ENCODE data around the gene IFI44L. TPM values are rescaled to one million over a fixed set of nuclear protein-coding genes. Genes with fewer than 3 reads are reported as not detected.

IFI44L gene
- total RNA-seq, 3 donors from 2014 or later (not counting 1 experiment from before 2014, with no cell fraction given) = 5.2 to 12.6 (median 6.7) TPM

- peaks cover 7% of the 10 kb centered on the region in 2 donors for H3K4me1 Mint-ChIP-seq
- Histone ChIP-seq H3K27me3 (ENCODE audit: control insufficient read depth, insufficient read depth, low read length) (no peaks in the 10 kb centered on the region), H3K27ac (ENCODE audit: low read length) (no peak overlapping the region), H3K9me3 (ENCODE audit: control insufficient read depth, insufficient read depth, low read length) (no peaks in the 10 kb centered on the region), H3K36me3 (ENCODE audit: control insufficient read depth, insufficient read depth, low read length) (no peaks in the 10 kb centered on the region), H3K4me3 (ENCODE audit: low read length) (no peak overlapping the region), H3K4me1 (ENCODE audit: control insufficient read depth, insufficient read depth, low read length) (no peaks in the 10 kb centered on the region)
- no peak for TF ChIP-seq CTCF (IDR thresholded peaks at IDR 0.05)
- WGBS (ENCODE audit: insufficient coverage) = 80% methylated on average over 2 of the region's 2 CpGs
- no peaks in the 10 kb centered on the region for H3K9me3 Mint-ChIP-seq
- peaks cover 8 to 19% of the 10 kb centered on the region in 2 donors for H3K27me3 Mint-ChIP-seq (ENCODE audit: low read depth in 2 of 2)
- ATAC-seq = no peak
- H3K27ac Mint-ChIP-seq = no peak overlapping the region
- intact Hi-C loops (cut with micrococcal nuclease) = no loop called here
- H3K4me3 Mint-ChIP-seq = no peak overlapping the region
- no peaks in the 10 kb centered on the region for H3K36me3 Mint-ChIP-seq
- DNase-seq = no peak
Observed at GRCh38 chr1:78681265-78681664, 61.0 kb downstream of the IFI44L start.

GRCh38 chr1:78682496-78682895, 62.2 kb downstream of the IFI44L start:
- H3K9me3 ChIP-seq (ENCODE audit: control insufficient read depth, insufficient read depth, low read length) = no peaks in the 10 kb centered on the region
- ATAC-seq (no peak), DNase-seq (no peak)
- H3K4me1 ChIP-seq (ENCODE audit: control insufficient read depth, insufficient read depth, low read length) = no peaks in the 10 kb centered on the region
- 79% methylated on average over 3 of the region's 3 CpGs for WGBS (ENCODE audit: insufficient coverage)
- TF ChIP-seq CTCF (IDR thresholded peaks at IDR 0.05) = no peak
- no peaks in the 10 kb centered on the region for H3K27me3 ChIP-seq (ENCODE audit: control insufficient read depth, insufficient read depth, low read length)
- H3K36me3 Mint-ChIP-seq = no peaks in the 10 kb centered on the region
- no peaks in the 10 kb centered on the region for H3K36me3 ChIP-seq (ENCODE audit: control insufficient read depth, insufficient read depth, low read length)
- no peak overlapping the region for H3K4me3 Mint-ChIP-seq
- intact Hi-C loops (cut with micrococcal nuclease) = no loop called here
- H3K4me1 Mint-ChIP-seq = peaks cover 7% of the 10 kb centered on the region in 2 donors
- peaks cover 8 to 19% of the 10 kb centered on the region in 2 donors for H3K27me3 Mint-ChIP-seq (ENCODE audit: low read depth in 2 of 2)
- H3K27ac ChIP-seq (ENCODE audit: low read length) = no peak overlapping the region
- H3K4me3 ChIP-seq (ENCODE audit: low read length) = no peak overlapping the region
- no peak overlapping the region for H3K27ac Mint-ChIP-seq
- H3K9me3 Mint-ChIP-seq = no peaks in the 10 kb centered on the region

GRCh38 chr1:78683079-78683478, 62.8 kb downstream of the IFI44L start:
- DNase-seq = no peak
- Mint-ChIP-seq H3K36me3 (no peaks in the 10 kb centered on the region), H3K27me3 (ENCODE audit: low read depth in 2 of 2) (peaks cover 8 to 19% of the 10 kb centered on the region in 2 donors), H3K9me3 (no peaks in the 10 kb centered on the region), H3K4me3 (no peak overlapping the region), H3K4me1 (peaks cover 3% of the 10 kb centered on the region in 2 donors), H3K27ac (no peak overlapping the region)
- Histone ChIP-seq H3K4me1 (ENCODE audit: control insufficient read depth, insufficient read depth, low read length) (no peaks in the 10 kb centered on the region), H3K9me3 (ENCODE audit: control insufficient read depth, insufficient read depth, low read length) (no peaks in the 10 kb centered on the region), H3K27ac (ENCODE audit: low read length) (no peak overlapping the region), H3K36me3 (ENCODE audit: control insufficient read depth, insufficient read depth, low read length) (no peaks in the 10 kb centered on the region), H3K4me3 (ENCODE audit: low read length) (no peak overlapping the region), H3K27me3 (ENCODE audit: control insufficient read depth, insufficient read depth, low read length) (no peaks in the 10 kb centered on the region)
- 33% methylated on average over 1 of the region's 2 CpGs for WGBS (ENCODE audit: insufficient coverage)
- intact Hi-C loops (cut with micrococcal nuclease) = no loop called here
- no peak for TF ChIP-seq CTCF (IDR thresholded peaks at IDR 0.05)
- ATAC-seq = no peak

GRCh38 chr1:78687315-78687714, 67.1 kb downstream of the IFI44L start:
- H3K4me3 ChIP-seq (ENCODE audit: low read length) = no peak overlapping the region
- H3K27me3 ChIP-seq (ENCODE audit: control insufficient read depth, insufficient read depth, low read length) = no peaks in the 10 kb centered on the region
- no peak for DNase-seq
- H3K27ac Mint-ChIP-seq = no peak overlapping the region
- TF ChIP-seq CTCF (IDR thresholded peaks at IDR 0.05) = no peak
- no peak overlapping the region for H3K4me3 Mint-ChIP-seq
- intact Hi-C loops (cut with micrococcal nuclease) = no loop called here
- no peaks in the 10 kb centered on the region for H3K4me1 Mint-ChIP-seq
- no peak for ATAC-seq
- no peaks in the 10 kb centered on the region for H3K9me3 Mint-ChIP-seq
- H3K4me1 ChIP-seq (ENCODE audit: control insufficient read depth, insufficient read depth, low read length) = no peaks in the 10 kb centered on the region
- no peaks in the 10 kb centered on the region for H3K36me3 Mint-ChIP-seq
- no peak overlapping the region for H3K27ac ChIP-seq (ENCODE audit: low read length)
- H3K27me3 Mint-ChIP-seq (ENCODE audit: low read depth in 2 of 2) = peaks cover 12 to 16% of the 10 kb centered on the region in 2 donors
- 100% methylated on average over 1 of the region's 1 CpG for WGBS (ENCODE audit: insufficient coverage)
- H3K36me3 ChIP-seq (ENCODE audit: control insufficient read depth, insufficient read depth, low read length) = no peaks in the 10 kb centered on the region
- H3K9me3 ChIP-seq (ENCODE audit: control insufficient read depth, insufficient read depth, low read length) = no peaks in the 10 kb centered on the region
